ENCODE measurements around the gene AGAP1.

GRCh38 chr2:235471186-235471747 lies 22.6 kb upstream of the AGAP1 start:
- TF ChIP-seq CTCF (conservative IDR thresholded peaks at IDR 0.05; ENCODE audit: low read length) (no peak), EZH2phosphoT487 (IDR thresholded peaks at IDR 0.05; ENCODE audit: borderline replicate concordance, low read depth, low read length) (no peak)

Measured in OCI-LY7 (cell line).